ES-I3 (cell line): ENCODE data around the gene ZNF511.

ENCODE experiments used
- H3K36me3 ChIP-seq: 2 replicates; pipeline ENCODE4 v1.6.1; 2013; ENCODE audit warnings: mild to moderate bottlenecking, low read length, control low read depth, moderate library complexity; ENCODE audit not compliant: insufficient read depth
- H3K4me1 ChIP-seq: 2 replicates; pipeline ENCODE4 v1.6.1; 2013; ENCODE audit warnings: mild to moderate bottlenecking, control low read depth, low read length; ENCODE audit not compliant: insufficient read depth
- H3K9ac ChIP-seq: 2 replicates; pipeline ENCODE4 v1.6.1; 2013; ENCODE audit warnings: low read depth, mild to moderate bottlenecking, low read length, moderate library complexity
- H3K9me3 ChIP-seq: 2 replicates; pipeline ENCODE4 v1.6.1; 2013; ENCODE audit warnings: mild to moderate bottlenecking, low read length, moderate library complexity; ENCODE audit not compliant: control insufficient read depth, insufficient read depth

The ZNF511 gene

GRCh38 chr10:133278577-133279265 is 30.0 kb upstream of the ZNF511 start:
- Histone ChIP-seq H3K4me1 (no peaks in the 10 kb centered on the region; the same call in 1 of the 2 replicates), H3K36me3 (peaks cover 4% of the 10 kb centered on the region; the same call in 1 of the 2 replicates), H3K9ac (no peak overlapping the region), H3K9me3 (no peaks in the 10 kb centered on the region)

GRCh38 chr10:133279326-133280226 is 29.1 kb upstream of the ZNF511 start:
- H3K9me3 ChIP-seq, result no peaks in the 10 kb centered on the region
- no peak overlapping the region for H3K9ac ChIP-seq
- no peaks in the 10 kb centered on the region; the same call in 1 of the 2 replicates for H3K4me1 ChIP-seq
- peaks cover 4% of the 10 kb centered on the region; the same call in 1 of the 2 replicates for H3K36me3 ChIP-seq

- Histone ChIP-seq H3K36me3 (peaks cover 4% of the 10 kb centered on the region; the same call in 1 of the 2 replicates), H3K9me3 (no peaks in the 10 kb centered on the region), H3K9ac (no peak overlapping the region), H3K4me1 (no peaks in the 10 kb centered on the region; the same call in 1 of the 2 replicates)
Observed at GRCh38 chr10:133280391-133281059, 28.2 kb upstream of the ZNF511 start.

- Histone ChIP-seq H3K36me3 (peaks cover 4% of the 10 kb centered on the region; the same call in 1 of the 2 replicates), H3K9me3 (no peaks in the 10 kb centered on the region), H3K4me1 (no peaks in the 10 kb centered on the region; the same call in 1 of the 2 replicates), H3K9ac (no peak overlapping the region)
Observed at GRCh38 chr10:133281084-133281483, 27.6 kb upstream of the ZNF511 start.

- Histone ChIP-seq H3K4me1 (no peaks in the 10 kb centered on the region; the same call in 1 of the 2 replicates), H3K9me3 (no peaks in the 10 kb centered on the region), H3K9ac (no peak overlapping the region), H3K36me3 (peaks cover 4% of the 10 kb centered on the region)
Observed at GRCh38 chr10:133281628-133282372, 26.9 kb upstream of the ZNF511 start.

GRCh38 chr10:133282846-133283390 is 25.8 kb upstream of the ZNF511 start:
- no peaks in the 10 kb centered on the region; the same call in 1 of the 2 replicates for H3K4me1 ChIP-seq
- no peaks in the 10 kb centered on the region for H3K9me3 ChIP-seq
- no peak overlapping the region for H3K9ac ChIP-seq
- H3K36me3 ChIP-seq, result peaks cover 4% of the 10 kb centered on the region

- H3K36me3 ChIP-seq, result peaks cover 9% of the 10 kb centered on the region
- H3K4me1 ChIP-seq, result no peaks in the 10 kb centered on the region
- no peak overlapping the region for H3K9ac ChIP-seq
- no peaks in the 10 kb centered on the region for H3K9me3 ChIP-seq
Observed at GRCh38 chr10:133283931-133284330, 24.8 kb upstream of the ZNF511 start.

GRCh38 chr10:133285217-133285616 is 23.5 kb upstream of the ZNF511 start:
- peaks cover 5% of the 10 kb centered on the region for H3K36me3 ChIP-seq
- no peak overlapping the region for H3K9ac ChIP-seq
- H3K4me1 ChIP-seq, result no peaks in the 10 kb centered on the region
- no peaks in the 10 kb centered on the region for H3K9me3 ChIP-seq

GRCh38 chr10:133286366-133286765 is 22.3 kb upstream of the ZNF511 start:
- H3K36me3 ChIP-seq, result peaks cover 7% of the 10 kb centered on the region

GRCh38 chr10:133287832-133288500 is 20.7 kb upstream of the ZNF511 start:
- Histone ChIP-seq H3K36me3 (peaks cover 13% of the 10 kb centered on the region), H3K9me3 (no peaks in the 10 kb centered on the region), H3K4me1 (no peaks in the 10 kb centered on the region), H3K9ac (no peak overlapping the region)

More at GRCh38 chr10:133286366-133286765, 22.3 kb upstream of the ZNF511 start:
- Histone ChIP-seq H3K9me3 (no peaks in the 10 kb centered on the region), H3K9ac (no peak overlapping the region), H3K4me1 (no peaks in the 10 kb centered on the region)

GRCh38 chr10:133289761-133290160 is 19.0 kb upstream of the ZNF511 start:
- H3K36me3 ChIP-seq, result peaks cover 13% of the 10 kb centered on the region

GRCh38 chr10:133292919-133293809 is 15.6 kb upstream of the ZNF511 start:
- H3K4me1 ChIP-seq, result no peaks in the 10 kb centered on the region
- no peaks in the 10 kb centered on the region for H3K9me3 ChIP-seq
- no peak overlapping the region for H3K9ac ChIP-seq
- H3K36me3 ChIP-seq, result peaks cover 18% of the 10 kb centered on the region; the same call in 1 of the 2 replicates

More at GRCh38 chr10:133289761-133290160, 19.0 kb upstream of the ZNF511 start:
- no peaks in the 10 kb centered on the region for H3K9me3 ChIP-seq
- H3K9ac ChIP-seq, result no peak overlapping the region
- H3K4me1 ChIP-seq, result no peaks in the 10 kb centered on the region
